ENCODE measurements around the gene C3orf85.

DNA sequence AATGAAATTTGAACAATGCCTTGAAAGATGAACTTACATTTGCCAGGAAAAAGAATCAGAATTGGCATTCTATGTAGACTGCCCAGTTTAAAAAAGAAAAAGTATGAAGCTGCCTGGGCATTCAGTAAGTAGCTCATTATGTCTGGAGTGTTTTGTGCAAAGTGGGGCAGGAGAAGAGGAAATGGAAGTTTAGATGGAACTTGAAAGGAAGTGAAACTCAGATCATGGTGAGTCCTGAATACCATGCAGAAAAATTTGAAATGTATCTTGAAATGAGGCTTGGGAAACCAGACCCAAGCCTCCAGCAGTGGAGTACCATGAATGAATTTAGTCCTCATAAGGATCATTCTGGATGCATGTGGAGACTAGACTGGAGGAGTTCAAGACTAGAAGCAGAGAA is 13.8 kb upstream of the C3orf85 start:
- TF ChIP-seq, protein P1, sequence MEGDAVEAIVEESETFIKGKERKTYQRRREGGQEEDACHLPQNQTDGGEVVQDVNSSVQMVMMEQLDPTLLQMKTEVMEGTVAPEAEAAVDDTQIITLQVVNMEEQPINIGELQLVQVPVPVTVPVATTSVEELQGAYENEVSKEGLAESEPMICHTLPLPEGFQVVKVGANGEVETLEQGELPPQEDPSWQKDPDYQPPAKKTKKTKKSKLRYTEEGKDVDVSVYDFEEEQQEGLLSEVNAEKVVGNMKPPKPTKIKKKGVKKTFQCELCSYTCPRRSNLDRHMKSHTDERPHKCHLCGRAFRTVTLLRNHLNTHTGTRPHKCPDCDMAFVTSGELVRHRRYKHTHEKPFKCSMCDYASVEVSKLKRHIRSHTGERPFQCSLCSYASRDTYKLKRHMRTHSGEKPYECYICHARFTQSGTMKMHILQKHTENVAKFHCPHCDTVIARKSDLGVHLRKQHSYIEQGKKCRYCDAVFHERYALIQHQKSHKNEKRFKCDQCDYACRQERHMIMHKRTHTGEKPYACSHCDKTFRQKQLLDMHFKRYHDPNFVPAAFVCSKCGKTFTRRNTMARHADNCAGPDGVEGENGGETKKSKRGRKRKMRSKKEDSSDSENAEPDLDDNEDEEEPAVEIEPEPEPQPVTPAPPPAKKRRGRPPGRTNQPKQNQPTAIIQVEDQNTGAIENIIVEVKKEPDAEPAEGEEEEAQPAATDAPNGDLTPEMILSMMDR (IDR thresholded peaks at IDR 0.05), result no peak
- TF ChIP-seq POLR2A (IDR thresholded peaks at IDR 0.05), result no peak

Data from adrenal gland (tissue), 5 donors.